Measurements from ENCODE around the gene ASTN2. TPM values are rescaled to one million over a fixed set of nuclear protein-coding genes. Genes with fewer than 3 reads are reported as not detected.

Gene ASTN2
- total and polyA plus RNA-seq, 9 of the 15 experiments (the other 6 are each of a cell fraction or from before 2014, with no cell fraction given): 0.56 to 3.5 (median 1.9) TPM

GRCh38 chr9:117084221-117084620 lies 330.6 kb downstream of the ASTN2 start:
- no peak for ATAC-seq
- CTCF ChIA-PET (ENCODE audit: low intra/inter-chr PET ratio): no interaction called here
- no peak overlapping the region for H3K4me3 ChIP-seq
- no peak for FAIRE-seq
- no peak overlapping the region for H3K9ac ChIP-seq (ENCODE audit: insufficient read depth in 1 of 2, low read depth in 2 of 2, low read length in 2 of 2)
- H3K27me3 ChIP-seq (ENCODE audit: control insufficient read depth in 2 of 2, insufficient read depth in 2 of 2, low read length in 2 of 2): no peaks in the 10 kb centered on the region
- DNase-seq (ENCODE audit: extremely low read depth in 1 of 4, low spot score in 3 of 4): no peak
- intact Hi-C loops (cut with micrococcal nuclease) (no loop called here), in situ Hi-C loops (cut with MboI) (no loop called here)
- no peaks in the 10 kb centered on the region for H3K4me1 ChIP-seq (replicated peaks in 1 of 2; ENCODE audit: control insufficient read depth in 2 of 2, insufficient read depth in 2 of 2, low read length in 2 of 2)
- POLR2A ChIA-PET: no interaction called here
- no TSS peak for BruUV-seq (replicated peaks)
- no peaks in the 10 kb centered on the region for H3K9me3 ChIP-seq (replicated peaks; ENCODE audit: control insufficient read depth, insufficient read depth, low read depth, low read length)
- 0% methylated on average over 4 of the region's 4 CpGs for WGBS (ENCODE audit: insufficient coverage, low coverage, missing lambda C conversion rate)
- H2AFZ ChIP-seq (ENCODE audit: low read depth, low read length): no peak overlapping the region
- H3K9me1 ChIP-seq (ENCODE audit: control insufficient read depth, insufficient read depth, low read length): no peaks in the 10 kb centered on the region
- H4K20me1 ChIP-seq (replicated peaks; ENCODE audit: control insufficient read depth, insufficient read depth, low read length): no peaks in the 10 kb centered on the region
- no peaks in the 10 kb centered on the region for H3K36me3 ChIP-seq (ENCODE audit: control insufficient read depth, insufficient read depth, low read length)
- no peak overlapping the region for H3K4me2 ChIP-seq (ENCODE audit: insufficient read depth, low read length)
- H3K27ac ChIP-seq (ENCODE audit: extremely low read depth, low read depth, low read length): no peak overlapping the region
- H3K79me2 ChIP-seq (ENCODE audit: control insufficient read depth, insufficient read depth, low read length): no peaks in the 10 kb centered on the region
- no peak for TF ChIP-seq ZNF143 (CRISPR knock-in tag; IDR thresholded peaks at IDR 0.05)
- TF ChIP-seq, protein P1, sequence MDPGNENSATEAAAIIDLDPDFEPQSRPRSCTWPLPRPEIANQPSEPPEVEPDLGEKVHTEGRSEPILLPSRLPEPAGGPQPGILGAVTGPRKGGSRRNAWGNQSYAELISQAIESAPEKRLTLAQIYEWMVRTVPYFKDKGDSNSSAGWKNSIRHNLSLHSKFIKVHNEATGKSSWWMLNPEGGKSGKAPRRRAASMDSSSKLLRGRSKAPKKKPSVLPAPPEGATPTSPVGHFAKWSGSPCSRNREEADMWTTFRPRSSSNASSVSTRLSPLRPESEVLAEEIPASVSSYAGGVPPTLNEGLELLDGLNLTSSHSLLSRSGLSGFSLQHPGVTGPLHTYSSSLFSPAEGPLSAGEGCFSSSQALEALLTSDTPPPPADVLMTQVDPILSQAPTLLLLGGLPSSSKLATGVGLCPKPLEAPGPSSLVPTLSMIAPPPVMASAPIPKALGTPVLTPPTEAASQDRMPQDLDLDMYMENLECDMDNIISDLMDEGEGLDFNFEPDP (CRISPR knock-in tag; IDR thresholded peaks at IDR 0.05): no peak
- no peak for TF ChIP-seq TRIM28 (IDR thresholded peaks at IDR 0.05)
- TF ChIP-seq ZBTB9 (CRISPR knock-in tag; IDR thresholded peaks at IDR 0.05): no peak
- no peak for TF ChIP-seq RNF2 (IDR thresholded peaks at IDR 0.05)
- TF ChIP-seq ZNF740 (CRISPR knock-in tag; IDR thresholded peaks at IDR 0.05): no peak
- TF ChIP-seq ZNF740 (tag; IDR thresholded peaks at IDR 0.05): no peak
- no peak for TF ChIP-seq GMEB1 (CRISPR knock-in tag; IDR thresholded peaks at IDR 0.05)
- no peak for TF ChIP-seq ATF7 (IDR thresholded peaks at IDR 0.05)

Data from K562 (cell line).